ENCODE measurements around the gene SERAC1.
A peak's percentile ranks its signal among the peaks of the same experiment; 100 is the strongest.

Gene SERAC1

GRCh38 chr6:158080849-158081656 lies 87.0 kb downstream of the SERAC1 start:
- no peak for FAIRE-seq
- DNase-seq (ENCODE audit: low spot score) = no peak

- no peak for DNase-seq (ENCODE audit: low spot score)
- no peak for FAIRE-seq
Observed at GRCh38 chr6:158078320-158078719, 89.7 kb downstream of the SERAC1 start.

- no peak for DNase-seq (ENCODE audit: low spot score)
Observed at GRCh38 chr6:158077676-158078075, 90.4 kb downstream of the SERAC1 start.

GRCh38 chr6:158076548-158076947 lies 91.5 kb downstream of the SERAC1 start:
- DNase-seq (ENCODE audit: low spot score) (no peak), FAIRE-seq (no peak)

More at GRCh38 chr6:158077676-158078075, 90.4 kb downstream of the SERAC1 start:
- no peak for FAIRE-seq

GRCh38 chr6:158073776-158074175 lies 94.3 kb downstream of the SERAC1 start:
- DNase-seq (ENCODE audit: low spot score) = no peak
- FAIRE-seq = no peak

GRCh38 chr6:158072083-158072721 lies 95.9 kb downstream of the SERAC1 start:
- FAIRE-seq (peak; percentile 31), DNase-seq (ENCODE audit: low spot score) (peak; percentile 58)

- FAIRE-seq (no peak), DNase-seq (ENCODE audit: low spot score) (no peak)
Observed at GRCh38 chr6:158071121-158072082, 96.7 kb downstream of the SERAC1 start.

- DNase-seq (ENCODE audit: low spot score) (no peak), FAIRE-seq (no peak)
Observed at GRCh38 chr6:158070513-158070912, 97.5 kb downstream of the SERAC1 start.

- peak; percentile 58 for DNase-seq (ENCODE audit: low spot score)
- FAIRE-seq = no peak
Observed at GRCh38 chr6:158069800-158070195, 98.3 kb downstream of the SERAC1 start.

GRCh38 chr6:158068893-158069799 lies 98.9 kb downstream of the SERAC1 start:
- peak; percentile 62 for DNase-seq (ENCODE audit: low spot score)
- peak; percentile 86 for FAIRE-seq

- no peak for DNase-seq (ENCODE audit: low spot score)
Observed at GRCh38 chr6:158068156-158068892, 99.7 kb downstream of the SERAC1 start.

GRCh38 chr6:158067436-158068015 lies 100.5 kb downstream of the SERAC1 start:
- FAIRE-seq = no peak
- no peak for DNase-seq (ENCODE audit: low spot score)

More at GRCh38 chr6:158068156-158068892, 99.7 kb downstream of the SERAC1 start:
- FAIRE-seq = no peak

GRCh38 chr6:158066136-158066781 lies 101.8 kb downstream of the SERAC1 start:
- FAIRE-seq (no peak), DNase-seq (ENCODE audit: low spot score) (no peak)

- no peak for DNase-seq (ENCODE audit: low spot score)
- no peak for FAIRE-seq
Observed at GRCh38 chr6:158064725-158065251, 103.3 kb downstream of the SERAC1 start.

GRCh38 chr6:158063736-158064135 lies 104.3 kb downstream of the SERAC1 start:
- FAIRE-seq (no peak), DNase-seq (ENCODE audit: low spot score) (no peak)

- DNase-seq (ENCODE audit: low spot score) = peak; percentile 95
Observed at GRCh38 chr6:158061709-158062461, 106.2 kb downstream of the SERAC1 start.

GRCh38 chr6:158061361-158061708 lies 106.7 kb downstream of the SERAC1 start:
- DNase-seq (ENCODE audit: low spot score) (peak; percentile 53), FAIRE-seq (no peak)

More at GRCh38 chr6:158061709-158062461, 106.2 kb downstream of the SERAC1 start:
- peak; percentile 94 for FAIRE-seq

Measured in RCC 7860 (cell line).